GM12865 (cell line): ENCODE results near the gene MYOF.
"Not testable (repeated sequence)": the region's sequence is repeated elsewhere in the genome, so short reads cannot be mapped to it uniquely, and the experiment has no call there.

Experiments used
- DNase-seq: peaks from one replicate; pipeline ENCODE4 v3.0.0; 2010; ENCODE audit warnings: low read depth
- H3K4me3 ChIP-seq: 2 replicates; pipeline ENCODE4 v1.5.1; 2011; ENCODE audit warnings: mild to moderate bottlenecking, low read depth, low read length, control low read depth
- TF ChIP-seq, protein P1 (sequence below): IDR thresholded peaks from 2 replicates; pipeline ENCODE4 v1.5.1; 2011; ENCODE audit warnings: low read length, control low read depth, low read depth, inconsistent platforms; ENCODE audit not compliant: insufficient read depth; ENCODE audit errors: missing control alignments

MYOF gene

DNA sequence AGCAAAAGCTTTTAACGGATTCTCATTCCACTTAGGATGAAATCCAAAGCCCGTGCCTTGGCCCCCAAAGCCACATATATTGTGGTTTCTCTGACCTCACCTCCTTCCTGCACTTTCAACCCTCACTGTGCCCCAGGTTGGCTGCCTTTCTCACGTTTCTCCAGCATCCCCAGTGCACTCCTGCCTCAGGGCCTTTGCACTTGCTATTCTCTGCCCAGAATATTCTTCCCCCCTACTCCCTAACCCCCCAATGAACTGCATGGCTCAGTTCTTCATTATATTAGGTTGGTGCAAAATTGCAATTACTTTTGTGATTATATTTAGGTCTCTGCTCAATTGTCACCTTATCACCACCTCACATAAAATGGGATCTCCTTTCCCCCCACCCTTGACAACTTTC, 34.2 kb downstream of the MYOF start:
- TF ChIP-seq, protein P1, sequence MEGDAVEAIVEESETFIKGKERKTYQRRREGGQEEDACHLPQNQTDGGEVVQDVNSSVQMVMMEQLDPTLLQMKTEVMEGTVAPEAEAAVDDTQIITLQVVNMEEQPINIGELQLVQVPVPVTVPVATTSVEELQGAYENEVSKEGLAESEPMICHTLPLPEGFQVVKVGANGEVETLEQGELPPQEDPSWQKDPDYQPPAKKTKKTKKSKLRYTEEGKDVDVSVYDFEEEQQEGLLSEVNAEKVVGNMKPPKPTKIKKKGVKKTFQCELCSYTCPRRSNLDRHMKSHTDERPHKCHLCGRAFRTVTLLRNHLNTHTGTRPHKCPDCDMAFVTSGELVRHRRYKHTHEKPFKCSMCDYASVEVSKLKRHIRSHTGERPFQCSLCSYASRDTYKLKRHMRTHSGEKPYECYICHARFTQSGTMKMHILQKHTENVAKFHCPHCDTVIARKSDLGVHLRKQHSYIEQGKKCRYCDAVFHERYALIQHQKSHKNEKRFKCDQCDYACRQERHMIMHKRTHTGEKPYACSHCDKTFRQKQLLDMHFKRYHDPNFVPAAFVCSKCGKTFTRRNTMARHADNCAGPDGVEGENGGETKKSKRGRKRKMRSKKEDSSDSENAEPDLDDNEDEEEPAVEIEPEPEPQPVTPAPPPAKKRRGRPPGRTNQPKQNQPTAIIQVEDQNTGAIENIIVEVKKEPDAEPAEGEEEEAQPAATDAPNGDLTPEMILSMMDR: no peak
- DNase-seq: no peak
- H3K4me3 ChIP-seq: no peak overlapping the region

GRCh38 chr10:93447019-93447418, 35.1 kb downstream of the MYOF start:
- no peak overlapping the region for H3K4me3 ChIP-seq
- DNase-seq: no peak
- TF ChIP-seq, protein P1: no peak

GRCh38 chr10:93445978-93446720, 36.0 kb downstream of the MYOF start:
- H3K4me3 ChIP-seq: no peak overlapping the region
- no peak for DNase-seq
- TF ChIP-seq, protein P1: no peak

DNA sequence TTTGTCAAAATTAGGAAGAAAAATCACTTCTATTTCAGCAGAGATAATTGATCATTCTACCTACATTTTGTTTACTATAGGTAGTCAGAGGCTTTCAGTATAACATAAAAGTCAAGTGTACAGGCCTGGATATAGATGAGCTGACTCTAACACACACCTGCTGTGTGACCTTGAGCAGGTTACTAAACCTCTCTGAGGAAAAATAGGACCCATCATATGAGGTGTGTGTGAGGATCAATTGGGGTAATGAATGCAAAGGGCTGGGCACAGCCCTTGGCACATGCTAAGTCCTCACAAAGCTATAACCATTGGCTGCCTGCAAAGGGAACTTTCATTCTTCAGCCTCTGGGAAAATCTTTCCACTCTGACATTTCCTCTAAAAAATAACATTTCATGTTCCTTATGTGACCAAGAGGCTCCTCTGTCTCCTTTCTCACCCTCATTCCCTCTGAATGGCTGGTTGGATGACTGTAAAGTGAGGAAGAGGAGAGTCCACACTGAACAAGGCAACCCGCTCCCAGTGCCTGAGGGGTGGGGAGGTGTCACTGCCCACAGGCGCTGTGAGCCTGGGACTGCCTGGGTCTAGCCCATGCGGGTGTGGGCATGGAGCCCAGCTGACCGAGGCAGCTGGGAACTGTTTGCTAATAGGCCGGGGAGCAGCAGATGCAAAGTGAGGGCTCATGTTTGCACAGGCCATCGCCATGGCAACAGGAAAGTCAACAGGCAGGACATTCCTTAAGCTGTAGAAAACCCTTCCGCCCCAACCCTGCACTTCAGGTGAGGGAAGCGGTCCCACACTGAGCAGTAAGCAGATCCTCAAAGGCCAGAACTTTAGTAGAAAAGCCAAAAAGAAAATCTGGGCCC, 36.8 kb downstream of the MYOF start:
- no peak overlapping the region for H3K4me3 ChIP-seq
- peak; percentile 67 for DNase-seq
- TF ChIP-seq, protein P1: no peak

- TF ChIP-seq, protein P1: no peak
- no peak overlapping the region for H3K4me3 ChIP-seq
- no peak for DNase-seq
Measured at GRCh38 chr10:93443481-93443880, 38.7 kb downstream of the MYOF start.

GRCh38 chr10:93442721-93443120, 39.4 kb downstream of the MYOF start:
- DNase-seq: not testable (repeated sequence)

GRCh38 chr10:93440591-93441091, 41.5 kb downstream of the MYOF start:
- TF ChIP-seq, protein P1: no peak
- DNase-seq: no peak
- no peak overlapping the region for H3K4me3 ChIP-seq

More at GRCh38 chr10:93442721-93443120, 39.4 kb downstream of the MYOF start:
- H3K4me3 ChIP-seq: not testable (repeated sequence)
